GM12873 (cell line): Measurements from ENCODE around the gene HORMAD2.

ENCODE experiments used
- CTCF ChIP-seq: IDR thresholded peaks from 2 replicates; pipeline ENCODE4 v1.5.1; 2012; ENCODE audit warnings: low read depth, mild to moderate bottlenecking, moderate library complexity, low read length, control low read depth; ENCODE audit not compliant: insufficient read depth; ENCODE audit errors: missing control alignments

HORMAD2 gene

DNA sequence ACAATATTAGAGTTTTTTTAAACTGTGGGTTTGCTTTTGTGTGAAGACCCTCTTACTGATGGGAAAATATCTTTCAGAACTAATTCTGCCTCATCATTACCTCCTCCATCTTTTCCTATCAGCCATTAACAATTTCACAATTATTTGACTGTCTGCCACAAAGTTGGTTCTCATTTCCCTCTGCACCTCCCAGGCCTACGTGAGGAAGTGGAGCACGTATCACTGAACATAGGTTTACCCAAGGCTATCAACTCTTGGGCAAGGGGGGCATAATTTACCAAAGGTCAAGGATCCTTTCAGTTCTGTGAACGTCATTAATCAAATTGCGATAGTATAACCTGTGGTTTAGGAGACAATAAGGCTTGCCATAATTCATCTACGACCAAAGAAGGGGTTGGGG is 106.2 kb downstream of the HORMAD2 start:
- TF ChIP-seq CTCF = no peak

- no peak for TF ChIP-seq CTCF
These were observed 106.8 kb downstream of the HORMAD2 start for GRCh38 chr22:30187094-30187493.

DNA sequence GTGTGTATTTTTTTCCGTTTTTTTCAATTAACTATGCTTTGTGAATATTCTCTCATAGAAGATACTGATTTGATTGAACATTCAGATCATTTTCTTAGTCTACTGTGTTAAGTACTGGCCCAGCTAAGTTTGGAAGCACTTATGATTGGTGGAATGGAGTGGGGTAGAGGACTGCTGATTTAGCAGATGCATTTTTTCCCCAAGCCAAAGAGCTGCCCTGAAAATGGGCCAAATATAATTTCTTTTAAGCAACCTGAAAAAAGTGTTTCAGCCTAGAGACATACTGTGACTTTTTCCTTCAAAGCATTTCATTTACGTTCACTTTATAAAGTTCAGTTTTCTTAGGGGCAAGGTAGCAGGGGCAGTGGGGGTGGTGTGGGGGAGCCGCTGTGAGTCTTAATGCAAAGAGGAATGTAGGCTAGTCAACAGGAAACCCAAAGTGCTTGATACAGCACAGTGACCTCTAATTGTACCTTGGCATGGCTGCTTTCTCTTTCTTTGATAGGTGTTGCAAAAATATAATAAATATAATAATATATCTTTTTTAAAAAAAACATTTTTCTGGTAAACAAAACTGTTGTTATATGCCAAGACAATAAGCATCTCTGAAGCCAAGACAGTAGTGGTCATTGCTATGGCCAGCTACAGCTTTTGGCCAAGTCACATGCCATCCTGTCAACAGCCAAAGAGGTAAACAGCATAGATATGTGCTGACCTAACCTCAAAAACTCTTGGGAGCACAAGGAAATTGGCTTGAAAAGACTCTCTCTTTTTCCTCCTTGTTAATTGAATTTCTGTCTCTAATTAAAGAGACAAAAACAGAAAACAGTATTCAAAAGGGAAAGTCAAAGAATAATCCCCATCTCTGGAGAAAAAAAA is 107.5 kb downstream of the HORMAD2 start:
- no peak for TF ChIP-seq CTCF

DNA sequence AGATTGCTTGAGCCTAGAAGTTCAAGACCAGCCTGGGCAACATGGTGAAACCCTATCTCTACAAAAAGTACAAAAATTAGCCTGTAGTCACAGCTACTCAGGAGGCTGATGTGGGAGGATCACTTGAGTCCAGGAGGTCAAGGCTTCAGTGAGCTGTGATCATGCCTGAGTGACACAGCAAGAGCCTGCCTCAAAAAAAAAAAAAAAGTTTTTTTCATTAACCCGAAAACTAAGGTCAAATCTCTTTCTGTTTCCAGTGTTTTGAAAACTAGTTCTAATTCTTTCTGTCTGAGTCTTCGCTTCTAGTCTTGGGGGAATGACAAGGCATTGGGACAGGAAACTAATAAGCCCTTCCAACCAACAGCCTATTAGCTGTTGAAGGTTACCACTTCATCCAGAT is 108.6 kb downstream of the HORMAD2 start:
- TF ChIP-seq CTCF = no peak

DNA sequence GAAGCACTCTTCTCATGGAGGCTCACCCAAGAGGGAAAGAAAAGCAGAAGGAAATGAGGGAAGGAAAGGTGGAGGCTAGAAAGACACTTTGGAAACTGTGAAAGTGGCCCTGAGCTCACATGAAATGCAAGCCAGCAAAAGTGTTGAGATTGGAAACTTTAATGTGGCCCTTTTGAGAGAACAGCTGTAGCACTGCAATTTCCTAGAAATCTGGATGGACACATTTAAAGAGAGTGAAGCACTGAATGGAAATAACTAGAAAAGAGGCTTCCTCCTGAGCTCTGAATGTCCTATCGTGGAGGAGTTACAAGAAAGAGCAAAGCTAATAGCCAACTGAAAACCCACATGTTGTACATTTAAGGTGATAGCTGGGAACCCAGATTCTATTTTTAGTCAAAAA is 110.3 kb downstream of the HORMAD2 start:
- no peak for TF ChIP-seq CTCF

DNA sequence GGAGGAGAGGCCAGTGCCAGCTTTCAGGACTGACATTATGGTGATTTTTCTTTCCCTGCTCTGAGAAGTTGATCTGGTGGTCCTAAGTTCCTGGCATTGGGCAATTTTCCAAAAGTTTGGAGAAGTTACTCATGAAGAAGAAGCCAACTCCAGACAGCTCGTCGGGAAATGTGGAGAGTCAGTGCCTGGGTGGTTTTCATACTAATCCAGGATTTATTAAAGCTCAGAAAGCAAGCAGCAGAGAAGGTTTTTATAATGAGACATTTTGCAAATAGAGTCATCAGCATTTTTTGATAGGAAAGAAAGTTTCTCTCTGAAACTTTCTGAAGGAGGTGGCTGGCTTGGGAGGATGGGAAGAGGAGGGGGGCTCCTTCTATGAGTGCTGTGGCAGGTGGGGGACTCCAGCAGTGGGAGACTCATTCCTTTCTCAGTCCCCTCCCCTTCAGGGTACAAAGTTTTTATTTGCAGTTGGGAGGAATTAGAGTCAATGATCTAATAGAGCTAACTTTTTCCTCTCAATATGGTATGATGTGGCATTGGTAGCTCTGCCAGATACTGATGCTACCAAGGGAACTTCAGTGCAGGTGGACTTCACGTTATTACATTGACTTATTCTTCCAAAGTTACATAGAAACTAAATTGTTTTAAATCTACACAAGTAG is 110.9 kb downstream of the HORMAD2 start:
- no peak for TF ChIP-seq CTCF

GRCh38 chr22:30192427-30192826 is 112.2 kb downstream of the HORMAD2 start:
- TF ChIP-seq CTCF = no peak
